OCI-LY7 (cell line): ENCODE data around the gene EPHB4. TPM values are rescaled to one million over a fixed set of nuclear protein-coding genes. Genes with fewer than 3 reads are reported as not detected.

ENCODE experiments used
- BruUV-seq: library from RNA; stranded (reverse); fragments of 400-500 nt; replicated peaks from 2 replicates; lab custom pipeline; 2021; lab: Mats Ljungman, UMichigan
- CTCF ChIA-PET: fragments of 300-600 bp; sonication (Branson Sonifier 250); formaldehyde crosslinking; loops from one replicate; lab custom pipeline; 2022; ENCODE audit warnings: antibody characterized with exemption; ENCODE audit not compliant: unreplicated experiment; lab: Charles Lee
- POLR2A ChIA-PET: fragments of 300-600 bp; sonication (Branson Sonifier 250); formaldehyde crosslinking; loops from one replicate; lab custom pipeline; 2022; ENCODE audit warnings: antibody characterized with exemption; lab: Charles Lee
- DNase-seq: peaks from one replicate; pipeline ENCODE4 v3.0.0-alpha.2; 2015; ENCODE audit warnings: low spot score
- H2AFZ ChIP-seq: fragments of 200-600 bp; sonication (generic), shearing (Covaris generic); 2 replicates; pipeline ENCODE4 v1.6.1; 2014; ENCODE audit warnings: mild to moderate bottlenecking, antibody characterized with exemption, low read length, moderate library complexity
- H3K27ac ChIP-seq: fragments of 200-600 bp; sonication (generic); 2 replicates; pipeline ENCODE4 v1.5.1; 2014; ENCODE audit warnings: mixed run types, low read depth, mild to moderate bottlenecking, moderate library complexity, low read length, inconsistent platforms; ENCODE audit not compliant: poor library complexity, severe bottlenecking
- H3K36me3 ChIP-seq: fragments of 200-600 bp; sonication (generic); 2 replicates; pipeline ENCODE4 v1.6.1; 2014; ENCODE audit warnings: mild to moderate bottlenecking, antibody characterized with exemption, low read length, moderate library complexity, mixed read lengths; ENCODE audit not compliant: insufficient read depth
- H3K4me1 ChIP-seq: fragments of 200-600 bp; sonication (generic); 2 replicates; pipeline ENCODE4 v1.5.1; 2014; ENCODE audit warnings: mild to moderate bottlenecking, low read length; ENCODE audit not compliant: insufficient read depth, poor library complexity, severe bottlenecking
- H3K4me2 ChIP-seq: fragments of 200-600 bp; sonication (generic); 2 replicates; pipeline ENCODE4 v1.6.1; 2014; ENCODE audit warnings: mild to moderate bottlenecking, low read length
- H3K4me3 ChIP-seq: fragments of 200-600 bp; sonication (generic); 2 replicates; pipeline ENCODE4 v1.5.1; 2014; ENCODE audit warnings: mild to moderate bottlenecking, low read depth, low read length; ENCODE audit not compliant: poor library complexity, severe bottlenecking
- H3K79me2 ChIP-seq: fragments of 200-600 bp; sonication (generic); 2 replicates; pipeline ENCODE4 v1.6.1; 2016; ENCODE audit warnings: low read depth, mild to moderate bottlenecking, low read length, moderate library complexity, mixed read lengths; ENCODE audit not compliant: insufficient read depth
- H3K9me2 ChIP-seq: fragments of 200-600 bp; sonication (generic); 2 replicates; pipeline ENCODE4 v1.6.1; 2016; ENCODE audit warnings: mild to moderate bottlenecking, low read length, mixed read lengths; ENCODE audit not compliant: insufficient read depth
- H3K9me3 ChIP-seq: fragments of 200-600 bp; sonication (generic); 2 replicates; pipeline ENCODE4 v1.6.1; 2014; ENCODE audit warnings: mild to moderate bottlenecking, mixed run types, low read length, mixed read lengths
- H4K20me1 ChIP-seq: fragments of 200-600 bp; sonication (generic); 2 replicates; pipeline ENCODE4 v1.6.1; 2014; ENCODE audit warnings: mild to moderate bottlenecking, antibody characterized with exemption, low read length, moderate library complexity, mixed read lengths; ENCODE audit not compliant: insufficient read depth
- EZH2phosphoT487 ChIP-seq: fragments of 200-600 bp; sonication (generic); IDR thresholded peaks from 2 replicates; pipeline ENCODE4 v1.6.1; 2018; ENCODE audit warnings: low read depth, borderline replicate concordance, mild to moderate bottlenecking, mixed run types, antibody characterized with exemption, low read length, moderate library complexity, mixed read lengths
- intact Hi-C: fragments of 100-400 bp; cut with micrococcal nuclease; formaldehyde crosslinking; loops from one replicate; pipeline ENCODE4 v1.10.0; 2022; ENCODE audit not compliant: unreplicated experiment
- total RNA-seq, 2 experiments: library from RNA; depleted of rRNA in 1 of 2; stranded (reverse); fragments of >200 nt in 1 of 2; shearing (Covaris generic) in 1 of 2; gene quantifications; 2 replicates each; pipeline ENCODE4 v1.2.3, GENCODE V29; 2014 to 2022
- TF ChIP-seq, protein P1 (sequence below): fragments of 200-600 bp; sonication (generic); conservative IDR thresholded peaks from 2 replicates; pipeline ENCODE4 v1.5.1; 2014; ENCODE audit warnings: mild to moderate bottlenecking, antibody characterized with exemption, low read length, moderate library complexity, mixed read lengths

Gene EPHB4
- total RNA-seq, 2 experiments from 2014 or later = 4.2 to 7.3 TPM

DNA sequence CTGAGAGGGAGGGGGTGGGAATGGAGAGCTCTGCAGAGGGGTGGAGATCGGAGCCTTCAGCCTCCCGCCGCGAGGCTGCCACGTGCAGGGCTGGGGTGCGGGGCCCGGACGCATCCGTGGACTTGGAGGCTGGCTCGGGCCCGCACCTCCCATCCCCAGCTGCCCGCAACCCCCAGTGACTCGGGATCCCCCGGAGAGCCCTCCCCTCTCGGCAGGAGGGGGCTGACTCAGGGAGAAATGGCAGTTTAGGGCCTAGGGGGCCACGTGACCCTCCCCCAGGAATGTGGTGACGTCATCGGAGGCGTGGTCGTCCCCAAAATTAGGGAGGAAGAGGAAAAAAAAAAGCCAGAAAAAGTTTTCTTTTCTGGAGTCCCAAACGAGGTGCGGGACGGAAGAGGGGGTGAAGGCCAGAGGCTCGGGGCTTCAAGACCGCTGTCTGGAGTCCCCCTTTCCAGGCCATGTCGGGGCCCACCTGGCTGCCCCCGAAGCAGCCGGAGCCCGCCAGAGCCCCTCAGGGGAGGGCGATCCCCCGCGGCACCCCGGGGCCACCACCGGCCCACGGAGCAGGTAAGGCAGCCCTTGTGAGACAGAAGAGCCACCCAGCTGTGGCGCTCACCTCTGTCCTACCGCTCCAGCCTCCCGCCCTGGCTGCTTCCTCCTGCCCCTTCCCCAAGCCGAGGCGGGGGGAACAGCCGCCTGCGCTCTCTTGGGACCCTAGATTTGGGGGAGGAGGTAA, 39.9 kb upstream of the EPHB4 start, which contains the start of gene TRIP6:
TRIP6 (plus strand) TSS at position 348 of the 736 bp plus-strand sequence; CDS start at position 459, 111 bp downstream.
- CTCF ChIA-PET = no interaction called here
- DNase-seq = no peak
- intact Hi-C loops = no loop called here
- no peaks in the 10 kb centered on the region for H3K9me3 ChIP-seq
- no TSS peak for BruUV-seq
- H3K36me3 ChIP-seq = peaks cover 9% of the 10 kb centered on the region; the same call in 1 of the 2 replicates
- no peaks in the 10 kb centered on the region for H3K79me2 ChIP-seq
- H2AFZ ChIP-seq = peak within 1 kb of the TSS; percentile 63
- H3K27ac ChIP-seq = no peak within 1 kb of the TSS
- peaks cover 9% of the 10 kb centered on the region for H3K4me1 ChIP-seq
- no peak within 1 kb of the TSS for H3K4me3 ChIP-seq
- H3K4me2 ChIP-seq = peak within 1 kb of the TSS; percentile 57
- H4K20me1 ChIP-seq = no peaks in the 10 kb centered on the region
- no peaks in the 10 kb centered on the region for H3K9me2 ChIP-seq
- TF ChIP-seq EZH2phosphoT487 = no peak
- POLR2A ChIA-PET = no interaction called here

DNA sequence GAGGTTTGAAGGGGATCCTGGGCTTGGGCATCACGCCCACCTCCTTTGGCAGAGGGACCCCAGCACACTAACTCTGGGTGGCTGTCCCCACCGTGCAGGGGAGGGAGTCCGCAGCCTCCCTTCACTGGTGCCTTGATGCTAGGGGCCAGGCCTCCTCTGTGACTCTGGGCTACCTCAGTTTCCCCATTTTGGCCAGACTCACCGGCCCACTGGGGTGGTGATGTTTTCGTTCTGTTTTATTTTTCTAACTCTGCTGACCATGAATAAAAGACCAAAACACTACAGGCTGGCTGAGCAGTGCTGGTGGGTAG, 39.4 kb upstream of the EPHB4 start:
- intact Hi-C loops = no loop called here
- Histone ChIP-seq H3K4me1 (peaks cover 9% of the 10 kb centered on the region), H3K79me2 (no peaks in the 10 kb centered on the region), H3K9me2 (no peaks in the 10 kb centered on the region), H3K9me3 (no peaks in the 10 kb centered on the region), H3K4me2 (peak overlapping the region; percentile 57), H3K27ac (no peak overlapping the region), H4K20me1 (no peaks in the 10 kb centered on the region), H3K4me3 (no peak overlapping the region), H3K36me3 (peaks cover 9% of the 10 kb centered on the region; the same call in 1 of the 2 replicates), H2AFZ (peak overlapping the region; percentile 63; the same call in 1 of the 2 replicates)
- DNase-seq = no peak
- POLR2A ChIA-PET = no interaction called here
- no TSS peak for BruUV-seq
- CTCF ChIA-PET = no interaction called here
- TF ChIP-seq, protein P1, sequence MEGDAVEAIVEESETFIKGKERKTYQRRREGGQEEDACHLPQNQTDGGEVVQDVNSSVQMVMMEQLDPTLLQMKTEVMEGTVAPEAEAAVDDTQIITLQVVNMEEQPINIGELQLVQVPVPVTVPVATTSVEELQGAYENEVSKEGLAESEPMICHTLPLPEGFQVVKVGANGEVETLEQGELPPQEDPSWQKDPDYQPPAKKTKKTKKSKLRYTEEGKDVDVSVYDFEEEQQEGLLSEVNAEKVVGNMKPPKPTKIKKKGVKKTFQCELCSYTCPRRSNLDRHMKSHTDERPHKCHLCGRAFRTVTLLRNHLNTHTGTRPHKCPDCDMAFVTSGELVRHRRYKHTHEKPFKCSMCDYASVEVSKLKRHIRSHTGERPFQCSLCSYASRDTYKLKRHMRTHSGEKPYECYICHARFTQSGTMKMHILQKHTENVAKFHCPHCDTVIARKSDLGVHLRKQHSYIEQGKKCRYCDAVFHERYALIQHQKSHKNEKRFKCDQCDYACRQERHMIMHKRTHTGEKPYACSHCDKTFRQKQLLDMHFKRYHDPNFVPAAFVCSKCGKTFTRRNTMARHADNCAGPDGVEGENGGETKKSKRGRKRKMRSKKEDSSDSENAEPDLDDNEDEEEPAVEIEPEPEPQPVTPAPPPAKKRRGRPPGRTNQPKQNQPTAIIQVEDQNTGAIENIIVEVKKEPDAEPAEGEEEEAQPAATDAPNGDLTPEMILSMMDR = no peak
- TF ChIP-seq EZH2phosphoT487 = no peak

DNA sequence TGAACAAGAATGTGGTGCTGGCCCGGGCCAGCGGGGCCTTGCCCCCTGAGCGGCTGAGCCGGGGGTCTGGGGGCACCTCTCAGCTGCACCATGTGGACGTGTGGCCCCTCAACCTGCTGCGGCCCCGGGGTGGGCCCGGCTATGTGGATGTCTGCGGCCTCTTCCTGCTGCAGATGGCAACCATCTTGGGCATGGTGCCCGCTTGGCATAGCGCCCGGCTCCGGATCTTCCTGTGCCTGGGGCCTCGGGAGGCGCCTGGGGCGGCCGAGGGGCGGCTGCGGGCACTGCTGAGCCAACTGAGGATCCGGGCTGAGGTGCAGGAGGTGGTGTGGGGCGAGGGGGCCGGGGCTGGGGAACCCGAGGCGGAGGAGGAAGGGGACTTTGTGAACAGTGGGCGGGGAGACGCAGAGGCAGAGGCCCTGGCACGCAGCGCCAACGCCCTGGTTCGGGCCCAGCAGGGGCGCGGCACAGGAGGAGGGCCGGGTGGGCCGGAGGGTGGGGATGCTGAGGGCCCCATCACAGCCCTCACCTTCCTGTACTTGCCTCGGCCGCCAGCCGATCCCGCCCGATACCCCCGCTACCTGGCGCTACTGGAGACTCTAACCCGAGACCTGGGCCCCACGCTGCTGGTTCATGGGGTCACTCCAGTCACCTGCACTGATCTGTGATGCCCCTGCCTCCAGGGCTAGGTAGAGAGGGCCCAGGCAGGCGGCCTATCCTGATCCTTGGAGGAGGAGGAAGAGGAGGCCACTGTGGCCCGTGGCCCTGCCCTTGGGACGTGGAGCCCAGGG, 38.8 kb upstream of the EPHB4 start:
- Histone ChIP-seq H4K20me1 (no peaks in the 10 kb centered on the region), H3K4me2 (peak overlapping the region; percentile 57; the same call in 1 of the 2 replicates), H3K36me3 (peaks cover 14% of the 10 kb centered on the region), H3K4me1 (peaks cover 9% of the 10 kb centered on the region), H3K9me2 (no peaks in the 10 kb centered on the region), H3K9me3 (no peaks in the 10 kb centered on the region), H2AFZ (no peak overlapping the region; the same call in 1 of the 2 replicates), H3K79me2 (no peaks in the 10 kb centered on the region), H3K4me3 (no peak overlapping the region), H3K27ac (no peak overlapping the region)
- no TSS peak for BruUV-seq
- POLR2A ChIA-PET = no interaction called here
- TF ChIP-seq, protein P1 = no peak
- DNase-seq = no peak
- intact Hi-C loops = no loop called here
- CTCF ChIA-PET = no interaction called here
